Testis (tissue), 3 donors: ENCODE measurements around the gene NFATC1. TPM values are rescaled to one million over a fixed set of nuclear protein-coding genes. Genes with fewer than 3 reads are reported as not detected.

Source experiments
- DNase-seq: peaks from one replicate; pipeline ENCODE4 v3.0.0-alpha.2; 2019
- H3K27ac ChIP-seq, 2 donors: fragments of 200-600 bp; sonication (generic); one replicate each; pipeline ENCODE4 v1.5.1; 2019
- H3K27me3 ChIP-seq: fragments of 200-600 bp; sonication (generic); one replicate; pipeline ENCODE4 v1.5.1; 2019
- H3K36me3 ChIP-seq: fragments of 200-600 bp; sonication (generic); one replicate; pipeline ENCODE4 v1.5.1; 2017; ENCODE audit warnings: low read depth; ENCODE audit errors: missing control alignments
- H3K4me1 ChIP-seq: fragments of 200-600 bp; sonication (generic); one replicate; pipeline ENCODE4 v1.5.1; 2019
- H3K4me3 ChIP-seq, 2 donors: fragments of 200-600 bp; sonication (generic); one replicate each; pipeline ENCODE4 v1.5.1; 2017 to 2019
- H3K9me3 ChIP-seq: fragments of 200-600 bp; sonication (generic); one replicate; pipeline ENCODE4 v1.5.1; 2017
- CTCF ChIP-seq, 3 experiments: fragments of 450-650 bp in 2 of 3; fragments of 200-600 bp in 1 of 3; sonication (generic) in 1 of 3; IDR thresholded peaks; one replicate each; pipeline ENCODE4 v1.5.1; 2016 to 2019; ENCODE audit warnings: antibody characterized with exemption in 3 of 3, mild to moderate bottlenecking in 2 of 3, moderate library complexity in 1 of 3
- POLR2A ChIP-seq: fragments of 450-650 bp; IDR thresholded peaks from one replicate; pipeline ENCODE4 v1.6.1; 2017; ENCODE audit warnings: antibody characterized with exemption, mild to moderate bottlenecking, moderate library complexity
- WGBS, 2 donors: methylation state at CpG; one replicate each; pipeline ENCODE4 v1.1.5; 2018; 5-methylcytosine and 5-hydroxymethylcytosine counted together
- intact Hi-C: fragments of 100-400 bp; cut with DNase I; formaldehyde crosslinking; loops from one replicate; pipeline ENCODE4 v1.15.1; 2023; ENCODE audit warnings: low total_unique reads
- polyA plus RNA-seq: library from polyadenylated mRNA; stranded (reverse); fragments of 350-450 nt; fragmentation: Illumina TruSeq; extraction: RNeasy Lipid Tissue Mini Kit (QIAGEN cat#74804); gene quantifications from one replicate; pipeline ENCODE4 v1.2.3, GENCODE V29; 2014; ENCODE audit warnings: low read depth, low replicate concordance; ENCODE audit not compliant: insufficient read depth
- total RNA-seq, 2 donors: library from RNA; depleted of rRNA; stranded (reverse); fragments of >200 nt; gene quantifications; one replicate each; pipeline ENCODE4 v1.2.3, GENCODE V29; 2016

NFATC1 gene
- total and polyA plus RNA-seq, 3 donors from 2014 or later, result 22.2 to 28.1 (median 27.5) TPM

DNA sequence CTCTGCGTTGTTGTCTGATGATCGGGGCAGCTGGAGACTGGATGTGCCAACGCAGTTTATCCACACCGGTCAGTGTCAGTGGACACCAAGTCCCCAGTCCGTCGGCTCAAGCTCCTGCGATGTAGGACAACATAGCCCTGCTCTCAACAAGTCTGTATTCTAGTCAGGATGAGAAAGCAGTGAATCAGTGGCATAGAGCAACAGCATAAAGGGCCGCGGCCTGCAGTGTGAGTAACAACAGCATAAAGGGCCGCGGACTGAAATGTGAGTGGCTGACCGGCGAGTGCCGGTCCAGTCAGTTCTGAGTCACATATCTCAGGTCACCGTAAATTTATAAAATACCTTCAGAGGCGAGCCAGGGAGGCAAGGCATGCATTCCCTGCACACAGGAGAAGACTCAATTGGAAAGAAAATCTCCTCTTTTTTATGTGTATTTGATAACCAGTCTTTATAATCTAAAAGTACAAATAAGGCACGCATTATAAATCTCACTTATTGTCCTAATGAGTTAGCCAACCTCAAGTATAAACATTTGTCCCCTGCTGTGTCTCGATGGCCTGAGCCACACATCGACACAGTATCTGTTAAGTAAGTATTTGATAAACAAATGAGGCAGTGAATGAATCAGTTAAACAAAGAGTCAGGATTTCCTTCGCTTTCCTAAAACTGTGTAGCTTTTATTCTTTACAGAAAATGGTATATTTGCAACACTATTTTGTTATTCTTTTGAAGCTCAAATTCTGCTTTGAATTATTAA lies 33.8 kb upstream of the NFATC1 start:
- Histone ChIP-seq H3K27ac (no peak overlapping the region), H3K4me1 (peaks cover 3% of the 10 kb centered on the region), H3K27me3 (no peaks in the 10 kb centered on the region), H3K36me3 (no peaks in the 10 kb centered on the region), H3K4me3 (no peak overlapping the region), H3K9me3 (no peaks in the 10 kb centered on the region)
- intact Hi-C loops, result no loop called here
- DNase-seq, result no peak
- TF ChIP-seq CTCF (IDR thresholded peaks at IDR 0.05), result no peak
- TF ChIP-seq POLR2A, result no peak
- WGBS, 2 donors, result 92 to 96% methylated on average over 20 of the region's 20 CpGs

DNA sequence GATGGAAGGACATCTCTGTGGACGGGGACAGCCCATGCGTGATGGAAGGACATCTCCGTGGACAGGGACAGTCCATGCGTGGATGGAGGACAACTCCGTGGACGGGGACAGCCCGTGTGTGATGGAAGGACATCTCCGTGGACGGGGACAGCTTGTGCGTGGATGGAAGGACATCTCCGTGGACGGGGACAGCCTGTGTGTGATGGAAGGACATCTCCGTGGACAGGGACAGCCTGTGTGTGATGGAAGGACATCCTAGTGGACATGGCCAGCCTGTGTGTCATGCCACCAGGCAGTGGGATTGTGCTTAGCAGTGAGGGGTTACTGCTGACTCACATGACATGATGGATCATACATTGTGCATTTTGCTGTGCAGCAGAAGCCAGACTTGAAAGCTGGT lies 30.0 kb upstream of the NFATC1 start:
- TF ChIP-seq POLR2A, result no peak
- TF ChIP-seq CTCF (IDR thresholded peaks at IDR 0.05), result no peak
- H3K9me3 ChIP-seq, result no peaks in the 10 kb centered on the region
- intact Hi-C loops, result no loop called here
- DNase-seq, result no peak
- peak overlapping the region in 1 of 2 donors; percentile 41 for H3K27ac ChIP-seq
- H3K4me1 ChIP-seq, result peaks cover 3% of the 10 kb centered on the region
- H3K36me3 ChIP-seq, result no peaks in the 10 kb centered on the region
- WGBS, 2 donors, result 92 to 97% methylated on average over 13 of the region's 13 CpGs
- no peak overlapping the region for H3K4me3 ChIP-seq
- no peaks in the 10 kb centered on the region for H3K27me3 ChIP-seq

DNA sequence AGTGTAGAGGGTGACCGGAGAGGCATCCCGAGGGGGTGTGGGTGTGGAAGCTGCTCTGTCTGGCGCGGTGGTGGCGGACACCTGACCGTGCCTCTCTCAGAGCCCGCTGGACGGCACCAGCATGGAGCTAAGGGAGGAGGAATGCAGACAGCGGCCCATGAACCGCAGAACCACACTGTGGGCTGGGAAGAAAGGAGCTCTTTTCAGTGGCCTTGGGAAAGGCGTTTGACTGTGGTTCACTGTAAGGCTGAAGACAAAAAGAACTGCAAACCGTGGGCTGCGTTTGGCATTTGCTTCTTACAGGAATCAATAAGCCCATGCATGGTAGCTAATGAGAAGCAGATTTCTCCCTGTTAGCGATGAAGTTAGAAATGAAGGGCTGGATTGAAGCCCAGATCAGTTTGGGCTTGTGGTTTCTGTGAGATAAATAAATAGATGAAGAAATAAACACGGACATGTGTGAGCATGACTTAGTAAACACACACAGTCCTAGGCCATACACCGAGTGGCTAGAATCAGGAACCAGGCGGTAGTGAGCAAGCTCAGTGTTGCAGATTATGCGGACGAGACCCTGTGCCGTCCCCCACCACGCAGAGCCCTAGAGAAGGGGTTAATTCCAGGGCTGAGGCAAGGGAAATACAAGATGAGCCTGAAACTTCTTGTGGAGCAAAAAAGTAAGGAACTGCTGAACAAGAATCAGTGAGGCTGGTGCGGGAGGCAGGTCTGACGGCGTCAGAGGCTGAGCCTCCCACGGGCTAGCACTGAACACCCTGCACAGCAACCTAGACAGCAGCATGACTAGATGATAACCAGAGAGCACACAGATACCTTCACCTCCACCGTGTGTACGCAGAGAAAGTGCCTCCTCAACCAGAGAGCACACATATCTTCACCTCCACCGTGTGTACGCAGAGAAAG lies 29.3 kb upstream of the NFATC1 start:
- Histone ChIP-seq H3K36me3 (no peaks in the 10 kb centered on the region), H3K9me3 (no peaks in the 10 kb centered on the region), H3K27me3 (no peaks in the 10 kb centered on the region), H3K4me1 (peaks cover 3% of the 10 kb centered on the region), H3K4me3 (no peak overlapping the region), H3K27ac (peak overlapping the region in 1 of 2 donors; percentile 41)
- 52 to 64% methylated on average over 27 to 29 of the region's 29 CpGs for WGBS, 2 donors
- TF ChIP-seq POLR2A, result no peak
- TF ChIP-seq CTCF (IDR thresholded peaks at IDR 0.05), result no peak
- intact Hi-C loops, result no loop called here
- DNase-seq, result no peak

- TF ChIP-seq CTCF (IDR thresholded peaks at IDR 0.05) (no peak), POLR2A (no peak)
- Histone ChIP-seq H3K4me3 (no peak overlapping the region), H3K27ac (no peak overlapping the region), H3K36me3 (no peaks in the 10 kb centered on the region), H3K27me3 (no peaks in the 10 kb centered on the region), H3K4me1 (peaks cover 3% of the 10 kb centered on the region), H3K9me3 (no peaks in the 10 kb centered on the region)
- intact Hi-C loops, result no loop called here
- WGBS, 2 donors, result 76 to 91% methylated on average over 6 to 8 of the region's 8 CpGs
- peak; percentile 9 for DNase-seq
Observed at GRCh38 chr18:79367480-79367879, 28.2 kb upstream of the NFATC1 start.
